ENCODE data around the gene ARPC3. TPM values are rescaled to one million over a fixed set of nuclear protein-coding genes. Genes with fewer than 3 reads are reported as not detected.
"Not testable (repeated sequence)": the region's sequence is repeated elsewhere in the genome, so short reads cannot be mapped to it uniquely, and the experiment has no call there.

The ARPC3 gene
- total RNA-seq, 4 donors from 2014 or later, result 153 to 297 (median 181) TPM

GRCh38 chr12:110426406-110426805 is 23.7 kb downstream of the ARPC3 start:
- Histone ChIP-seq H3K4me3 (no peak overlapping the region), H3K4me1 (no peaks in the 10 kb centered on the region), H3K9me3 (no peaks in the 10 kb centered on the region), H3K27me3 (no peaks in the 10 kb centered on the region), H3K36me3 (no peaks in the 10 kb centered on the region), H3K27ac (no peak overlapping the region)
- no peak for DNase-seq (ENCODE audit: low spot score in 2 of 2)
- no peak for TF ChIP-seq CTCF (IDR thresholded peaks at IDR 0.05)
- no peak for TF ChIP-seq EP300 (IDR thresholded peaks at IDR 0.05)
- WGBS, 2 donors, result 39 to 40% methylated on average over 3 of the region's 3 CpGs

- no peak for DNase-seq (ENCODE audit: low spot score in 2 of 2)
- H3K27ac ChIP-seq, result no peak overlapping the region
- no peak for TF ChIP-seq CTCF (IDR thresholded peaks at IDR 0.05)
- TF ChIP-seq POLR2A (IDR thresholded peaks at IDR 0.05), result no peak
- TF ChIP-seq EP300 (IDR thresholded peaks at IDR 0.05), result no peak
- 61 to 62% methylated on average over 3 of the region's 3 CpGs for WGBS, 2 donors
- H3K4me1 ChIP-seq, result no peaks in the 10 kb centered on the region
- no peaks in the 10 kb centered on the region for H3K9me3 ChIP-seq
- no peaks in the 10 kb centered on the region for H3K27me3 ChIP-seq
- no peak overlapping the region for H3K4me3 ChIP-seq
- no peaks in the 10 kb centered on the region for H3K36me3 ChIP-seq
Measured at GRCh38 chr12:110424237-110424636, 25.9 kb downstream of the ARPC3 start.

- Histone ChIP-seq H3K27me3 (peaks cover 0 to 11% of the 10 kb centered on the region in 2 donors), H3K9me3 (no peaks in the 10 kb centered on the region), H3K4me3 (no peak overlapping the region), H3K36me3 (no peaks in the 10 kb centered on the region), H3K4me1 (no peaks in the 10 kb centered on the region), H3K27ac (no peak overlapping the region)
- TF ChIP-seq CTCF (IDR thresholded peaks at IDR 0.05) (no peak), POLR2A (IDR thresholded peaks at IDR 0.05) (no peak), EP300 (IDR thresholded peaks at IDR 0.05) (no peak)
- no peak for DNase-seq (ENCODE audit: low spot score in 2 of 2)
- WGBS, 2 donors, result 61 to 69% methylated on average over 4 of the region's 4 CpGs
Measured at GRCh38 chr12:110421701-110422100, 28.4 kb downstream of the ARPC3 start.

GRCh38 chr12:110421159-110421661 is 28.9 kb downstream of the ARPC3 start:
- no peak for DNase-seq (ENCODE audit: low spot score in 2 of 2)

GRCh38 chr12:110420644-110421043 is 29.5 kb downstream of the ARPC3 start:
- H3K27ac ChIP-seq; H3K4me3 ChIP-seq; H3K4me1 ChIP-seq; DNase-seq (ENCODE audit: low spot score in 2 of 2); H3K36me3 ChIP-seq; H3K9me3 ChIP-seq: not testable (repeated sequence)
- 93 to 100% methylated on average over 1 of the region's 1 CpG for WGBS, 2 donors
- H3K27me3 ChIP-seq, result peaks cover 0 to 18% of the 10 kb centered on the region in 2 donors

More at GRCh38 chr12:110421159-110421661, 28.9 kb downstream of the ARPC3 start:
- 58 to 76% methylated on average over 3 of the region's 3 CpGs for WGBS, 2 donors
- Histone ChIP-seq H3K36me3 (no peaks in the 10 kb centered on the region), H3K4me1 (no peaks in the 10 kb centered on the region), H3K9me3 (no peaks in the 10 kb centered on the region), H3K27ac (no peak overlapping the region), H3K4me3 (no peak overlapping the region), H3K27me3 (peaks cover 0 to 16% of the 10 kb centered on the region in 2 donors)
- TF ChIP-seq CTCF (IDR thresholded peaks at IDR 0.05), result no peak
- no peak for TF ChIP-seq POLR2A (IDR thresholded peaks at IDR 0.05)
- TF ChIP-seq EP300 (IDR thresholded peaks at IDR 0.05), result no peak

GRCh38 chr12:110417113-110417512 is 33.0 kb downstream of the ARPC3 start:
- not testable (repeated sequence) for H3K9me3 ChIP-seq; H3K4me1 ChIP-seq; DNase-seq (ENCODE audit: low spot score in 2 of 2); H3K4me3 ChIP-seq; H3K27ac ChIP-seq; H3K36me3 ChIP-seq
- peaks cover 0 to 18% of the 10 kb centered on the region in 2 donors for H3K27me3 ChIP-seq
- 85 to 88% methylated on average over 3 of the region's 3 CpGs for WGBS, 2 donors

GRCh38 chr12:110410086-110410485 is 40.1 kb downstream of the ARPC3 start:
- not testable (repeated sequence) for H3K27ac ChIP-seq; H3K4me1 ChIP-seq; H3K27me3 ChIP-seq; H3K36me3 ChIP-seq; DNase-seq (ENCODE audit: low spot score in 2 of 2); H3K9me3 ChIP-seq; H3K4me3 ChIP-seq
- WGBS, 2 donors, result 85 to 87% methylated on average over 6 of the region's 6 CpGs

- H3K27me3 ChIP-seq; H3K27ac ChIP-seq; H3K9me3 ChIP-seq; DNase-seq (ENCODE audit: low spot score in 2 of 2); H3K4me3 ChIP-seq: not testable (repeated sequence)
- H3K36me3 ChIP-seq, result peaks cover 0 to 13% (median 0%) of the 10 kb centered on the region in 3 donors
- 88% methylated on average over 16 of the region's 16 CpGs for WGBS, 2 donors
- H3K4me1 ChIP-seq, result peaks cover 0 to 22% (median 7%) of the 10 kb centered on the region in 4 donors
Measured at GRCh38 chr12:110405126-110405662, 44.9 kb downstream of the ARPC3 start.
